ENCODE data around the gene CARD9. TPM values are rescaled to one million over a fixed set of nuclear protein-coding genes. Genes with fewer than 3 reads are reported as not detected.

Gene CARD9
- total RNA-seq, 1 experiment from 2014 or later: 5.6 TPM

DNA sequence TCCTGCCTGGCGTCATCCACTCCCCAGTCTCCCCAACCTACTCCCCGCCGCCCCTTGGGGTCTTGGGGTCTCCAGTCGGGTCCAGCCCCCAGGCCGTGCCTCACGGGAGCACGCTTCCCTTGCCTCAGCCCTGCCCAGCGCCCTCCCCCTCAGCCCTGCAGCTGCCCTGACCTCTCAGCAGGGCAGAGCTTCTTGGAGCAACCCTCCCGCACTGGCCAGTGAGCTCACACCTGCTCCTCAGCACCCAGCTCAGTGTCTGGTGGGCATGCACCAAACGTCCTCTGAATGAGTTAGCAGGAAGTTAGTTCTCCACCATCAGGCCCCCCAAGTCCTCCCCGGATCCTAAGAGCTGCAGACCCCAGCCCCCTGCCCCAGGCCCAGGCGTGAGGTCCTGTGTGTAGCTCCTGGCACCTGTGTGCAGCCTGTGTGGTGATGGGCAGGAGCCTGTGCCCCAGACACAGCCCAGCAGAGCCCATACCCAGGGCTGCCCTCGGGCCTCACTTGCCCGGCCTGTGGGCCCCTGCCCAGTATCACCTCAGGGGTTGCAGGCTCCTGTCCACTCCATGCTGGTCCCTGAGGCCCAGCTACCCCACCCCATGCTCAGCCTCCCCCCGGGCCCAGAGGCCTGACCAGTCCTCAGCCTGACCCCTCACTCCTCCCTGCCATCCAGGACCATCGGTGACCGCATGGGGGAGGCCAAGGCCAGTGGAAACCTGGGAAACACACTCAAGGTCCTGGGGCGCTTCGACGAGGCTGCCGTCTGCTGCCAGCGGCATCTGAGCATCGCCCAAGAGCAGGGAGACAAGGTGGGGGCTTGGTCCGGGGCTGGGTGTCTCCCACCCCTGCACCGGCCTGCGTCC is 37.9 kb downstream of the CARD9 start:
- H3K27ac ChIP-seq (ENCODE audit: insufficient read length, low read depth, low read length): no peak overlapping the region
- WGBS (ENCODE audit: extremely low coverage, insufficient read length, low lambda C conversion rate): no CpG with 5 or more reads among the region's 26 CpGs
- H3K9me3 Mint-ChIP-seq: no peaks in the 10 kb centered on the region
- H4K91ac ChIP-seq (ENCODE audit: insufficient read length, low read depth, low read length): no peak overlapping the region
- H3K4me3 Mint-ChIP-seq: no peak overlapping the region
- H3K4ac ChIP-seq (ENCODE audit: low read depth, low read length): no peak overlapping the region
- DNase-seq: no peak
- no peaks in the 10 kb centered on the region for H3K9me3 ChIP-seq (ENCODE audit: control insufficient read depth, low read depth, low read length)
- H3K79me2 ChIP-seq (ENCODE audit: insufficient read depth, low read length): no peaks in the 10 kb centered on the region
- H3K27ac Mint-ChIP-seq: peak overlapping the region in 1 of 3 experiments; percentile 32; a peak in 1 of 7 replicates
- H3K56ac ChIP-seq (ENCODE audit: insufficient read length, low read depth, low read length): no peak overlapping the region
- no peak overlapping the region for H2AFZ ChIP-seq (ENCODE audit: low read length)
- peaks cover 2 to 9% of the 10 kb centered on the region in 2 experiments; a peak in 1 of 4 replicates for H3K4me1 Mint-ChIP-seq
- H3K9ac ChIP-seq (ENCODE audit: extremely low read depth, insufficient read length, low read length): no peak overlapping the region
- H3K27me3 Mint-ChIP-seq (ENCODE audit: low read depth): no peaks in the 10 kb centered on the region
- H4K8ac ChIP-seq (replicated peaks; ENCODE audit: insufficient read length, low read depth, low read length): no peak overlapping the region
- H3K23me2 ChIP-seq (ENCODE audit: insufficient read length, low read depth, low read length, poor library complexity, severe bottlenecking): no peaks in the 10 kb centered on the region
- H2AK5ac ChIP-seq (ENCODE audit: insufficient read length, low read length): no peak overlapping the region
- H2BK20ac ChIP-seq (ENCODE audit: low read depth, low read length, poor library complexity, severe bottlenecking): no peak overlapping the region
- H3K27me3 ChIP-seq (ENCODE audit: insufficient read depth, low read length): no peaks in the 10 kb centered on the region
- no peaks in the 10 kb centered on the region for H3K79me1 ChIP-seq (ENCODE audit: insufficient read depth, low read depth, low read length, poor library complexity, severe bottlenecking)
- no peak overlapping the region for H2BK5ac ChIP-seq (ENCODE audit: insufficient read length, low read length)
- H2BK12ac ChIP-seq (ENCODE audit: insufficient read length, low read depth, low read length): no peak overlapping the region
- H3K14ac ChIP-seq (ENCODE audit: insufficient read depth, low read length): no peak overlapping the region
- H4K20me1 ChIP-seq (ENCODE audit: control insufficient read depth, insufficient read depth, insufficient read length): no peaks in the 10 kb centered on the region
- H3K23ac ChIP-seq (ENCODE audit: insufficient read length, low read depth, low read length): no peak overlapping the region
- TF ChIP-seq, protein P1, sequence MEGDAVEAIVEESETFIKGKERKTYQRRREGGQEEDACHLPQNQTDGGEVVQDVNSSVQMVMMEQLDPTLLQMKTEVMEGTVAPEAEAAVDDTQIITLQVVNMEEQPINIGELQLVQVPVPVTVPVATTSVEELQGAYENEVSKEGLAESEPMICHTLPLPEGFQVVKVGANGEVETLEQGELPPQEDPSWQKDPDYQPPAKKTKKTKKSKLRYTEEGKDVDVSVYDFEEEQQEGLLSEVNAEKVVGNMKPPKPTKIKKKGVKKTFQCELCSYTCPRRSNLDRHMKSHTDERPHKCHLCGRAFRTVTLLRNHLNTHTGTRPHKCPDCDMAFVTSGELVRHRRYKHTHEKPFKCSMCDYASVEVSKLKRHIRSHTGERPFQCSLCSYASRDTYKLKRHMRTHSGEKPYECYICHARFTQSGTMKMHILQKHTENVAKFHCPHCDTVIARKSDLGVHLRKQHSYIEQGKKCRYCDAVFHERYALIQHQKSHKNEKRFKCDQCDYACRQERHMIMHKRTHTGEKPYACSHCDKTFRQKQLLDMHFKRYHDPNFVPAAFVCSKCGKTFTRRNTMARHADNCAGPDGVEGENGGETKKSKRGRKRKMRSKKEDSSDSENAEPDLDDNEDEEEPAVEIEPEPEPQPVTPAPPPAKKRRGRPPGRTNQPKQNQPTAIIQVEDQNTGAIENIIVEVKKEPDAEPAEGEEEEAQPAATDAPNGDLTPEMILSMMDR (conservative IDR thresholded peaks at IDR 0.05): no peak
- no peak overlapping the region for H2BK15ac ChIP-seq (ENCODE audit: low read depth, low read length)
- H4K5ac ChIP-seq (ENCODE audit: insufficient read length, low read depth, low read length): no peak overlapping the region
- H3K4me2 ChIP-seq (ENCODE audit: insufficient read depth, insufficient read length, low read length): no peak overlapping the region
- H3T11ph ChIP-seq (ENCODE audit: low read length): no peak overlapping the region
- H3K4me1 ChIP-seq (ENCODE audit: insufficient read depth, low read length): no peaks in the 10 kb centered on the region
- H3K36me3 Mint-ChIP-seq (ENCODE audit: insufficient read depth in 1 of 3, low read depth in 3 of 3): no peaks in the 10 kb centered on the region; a peak in 1 of 7 replicates
- no peak overlapping the region for H2BK120ac ChIP-seq (ENCODE audit: low read depth, low read length, poor library complexity, severe bottlenecking)
- no peak overlapping the region for H3K18ac ChIP-seq (ENCODE audit: insufficient read length, low read depth, low read length)

Data from H9 (cell line).